Stimulated activated CD8-positive, alpha-beta memory T cell treated with anti-CD3 and anti-CD28 coated beads, Interleukin-7, amount 100 ng/mL, for 1 hour (primary cell): ENCODE data around the gene SLC12A1.

Experiments used
- DNase-seq, 2 donors: peaks; one replicate each; pipeline ENCODE4 v3.0.0-alpha.2; 2020; ENCODE audit warnings: low read depth in 2 of 2

The SLC12A1 gene

DNA sequence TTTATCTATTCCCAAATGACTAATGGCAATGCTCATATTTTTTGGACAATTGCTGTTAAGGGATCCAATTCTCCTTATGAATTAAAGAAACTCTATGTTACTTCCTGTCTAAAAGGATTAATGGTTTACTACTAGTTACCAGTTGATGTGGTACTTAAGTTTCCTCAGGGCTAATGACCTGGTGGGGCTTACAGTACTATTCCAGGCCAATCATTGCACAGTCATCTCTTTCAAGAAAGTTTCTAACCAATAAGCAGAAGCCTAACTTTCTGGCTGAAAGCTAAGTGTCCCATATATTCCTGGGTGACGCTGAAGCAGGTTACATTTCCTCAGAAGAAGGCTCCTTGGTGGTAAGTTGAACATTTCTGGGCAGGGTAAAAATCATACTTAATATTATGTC lies at the start of gene SLC12A1:
TSS of gene SLC12A1 (plus strand) at position 322 of the 400 bp plus-strand sequence. CDS start 1,418 bp downstream, outside the sequence.
- DNase-seq = no peak

DNA sequence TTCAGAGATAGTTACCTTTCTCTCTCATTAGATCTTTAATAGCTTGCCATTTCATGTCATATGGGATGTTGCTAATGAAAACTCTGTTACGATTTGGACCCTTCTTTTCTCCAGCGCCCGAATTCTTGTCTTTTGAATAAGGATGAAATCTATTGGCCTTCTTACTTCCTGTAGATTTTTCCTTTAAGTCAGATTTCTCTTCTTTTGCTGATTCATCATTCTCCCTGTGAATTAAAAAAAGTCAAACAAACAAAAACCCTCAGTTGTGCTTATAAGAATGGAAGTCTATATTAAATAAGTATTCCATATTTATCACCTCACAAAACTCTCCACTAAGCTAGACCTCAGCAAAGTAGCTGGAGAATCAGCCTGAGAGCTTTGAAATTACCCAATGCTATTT lies 37.5 kb upstream of the SLC12A1 start:
- no peak for DNase-seq

DNA sequence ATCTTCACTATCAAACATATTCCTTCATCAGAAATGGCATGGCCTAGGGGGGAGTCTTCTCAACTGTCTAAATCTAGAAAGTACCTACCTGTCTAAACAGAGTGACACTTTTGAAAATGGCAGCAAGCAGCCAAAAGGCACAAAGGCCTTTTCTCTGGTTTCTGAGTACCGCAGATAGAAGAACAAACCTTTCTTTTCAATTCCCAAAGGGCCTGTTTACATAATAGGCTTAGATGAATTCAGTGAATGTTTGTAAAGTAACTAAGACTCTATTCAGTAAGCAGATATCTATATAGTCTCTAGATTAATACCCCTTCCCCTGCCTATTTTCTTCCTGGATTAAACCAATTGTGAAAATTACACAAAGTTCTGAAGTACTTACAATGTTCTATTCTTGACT lies 35.1 kb upstream of the SLC12A1 start:
- DNase-seq = no peak

DNA sequence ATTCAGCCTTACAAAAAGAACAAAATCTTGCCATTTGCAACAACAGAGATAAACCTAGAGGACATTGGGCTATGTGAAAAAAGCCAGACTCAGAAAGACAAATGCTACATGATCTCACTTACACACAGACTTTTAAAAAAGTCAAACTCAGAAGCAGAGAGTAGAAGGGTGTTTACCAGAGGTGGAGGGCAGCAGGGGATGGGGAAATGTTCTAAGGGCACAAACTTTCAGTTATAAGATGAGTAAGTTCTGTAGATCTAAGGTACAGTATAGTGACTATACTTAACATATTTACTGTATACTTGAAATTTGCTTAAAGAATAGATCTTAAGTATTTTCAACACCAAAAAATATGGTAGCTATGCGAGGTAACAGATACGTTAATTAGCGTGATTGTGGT lies 31.0 kb upstream of the SLC12A1 start:
- no peak for DNase-seq

DNA sequence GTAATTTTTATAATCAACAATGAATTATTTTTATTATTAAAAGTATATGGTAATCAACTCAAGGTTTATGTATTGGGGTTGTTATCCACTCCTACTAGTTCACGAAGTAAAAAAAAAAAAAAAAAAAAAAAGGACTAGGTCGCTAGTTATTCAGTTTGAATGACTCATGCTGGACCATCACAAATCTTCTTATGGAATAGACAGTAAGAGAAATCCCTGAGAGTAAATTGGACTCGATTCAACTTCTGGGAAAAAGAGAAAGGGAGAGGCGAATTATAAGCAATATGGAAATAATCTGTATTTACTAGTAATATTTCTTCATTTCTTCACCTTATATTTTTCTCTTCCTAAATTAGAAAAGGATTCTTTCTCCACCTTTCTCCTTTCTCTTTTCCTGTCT lies 30.0 kb upstream of the SLC12A1 start:
- no peak for DNase-seq

DNA sequence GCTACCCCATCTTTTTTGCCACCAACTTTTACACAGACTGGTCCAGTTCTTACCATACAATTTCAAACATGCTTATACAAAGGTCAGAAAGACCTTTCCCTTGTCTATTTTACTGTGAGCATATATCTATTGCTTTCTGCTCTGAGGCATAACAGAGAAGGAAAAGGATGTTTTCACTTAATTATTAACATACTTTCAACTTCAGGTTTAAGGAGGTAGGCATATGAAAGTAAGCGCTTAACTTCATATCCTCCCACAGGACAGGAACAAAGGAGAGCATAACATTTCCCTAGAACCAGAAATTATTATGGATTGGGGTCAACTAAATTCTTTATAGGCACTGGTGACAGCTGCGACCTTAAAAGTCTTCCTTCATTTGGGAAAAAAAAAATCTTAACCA lies 29.1 kb upstream of the SLC12A1 start:
- no peak for DNase-seq

DNA sequence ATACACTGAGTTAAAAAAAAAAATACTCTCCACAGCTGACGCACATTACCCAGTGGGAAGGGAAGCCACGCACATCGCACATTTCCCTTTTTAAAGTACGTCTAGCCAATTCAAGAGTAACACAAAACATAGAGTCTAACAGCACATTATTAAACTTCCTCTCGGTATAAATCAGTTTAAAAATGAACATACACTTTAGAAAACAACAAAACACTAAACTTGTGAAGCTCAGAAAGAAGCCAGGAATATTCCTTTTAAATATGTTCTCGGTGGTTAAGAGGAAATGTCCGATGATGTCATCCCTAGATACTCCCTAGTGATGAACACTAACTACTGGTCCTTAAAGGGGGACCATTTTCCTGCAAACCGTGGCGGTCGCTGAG lies 28.7 kb upstream of the SLC12A1 start:
- no peak for DNase-seq

DNA sequence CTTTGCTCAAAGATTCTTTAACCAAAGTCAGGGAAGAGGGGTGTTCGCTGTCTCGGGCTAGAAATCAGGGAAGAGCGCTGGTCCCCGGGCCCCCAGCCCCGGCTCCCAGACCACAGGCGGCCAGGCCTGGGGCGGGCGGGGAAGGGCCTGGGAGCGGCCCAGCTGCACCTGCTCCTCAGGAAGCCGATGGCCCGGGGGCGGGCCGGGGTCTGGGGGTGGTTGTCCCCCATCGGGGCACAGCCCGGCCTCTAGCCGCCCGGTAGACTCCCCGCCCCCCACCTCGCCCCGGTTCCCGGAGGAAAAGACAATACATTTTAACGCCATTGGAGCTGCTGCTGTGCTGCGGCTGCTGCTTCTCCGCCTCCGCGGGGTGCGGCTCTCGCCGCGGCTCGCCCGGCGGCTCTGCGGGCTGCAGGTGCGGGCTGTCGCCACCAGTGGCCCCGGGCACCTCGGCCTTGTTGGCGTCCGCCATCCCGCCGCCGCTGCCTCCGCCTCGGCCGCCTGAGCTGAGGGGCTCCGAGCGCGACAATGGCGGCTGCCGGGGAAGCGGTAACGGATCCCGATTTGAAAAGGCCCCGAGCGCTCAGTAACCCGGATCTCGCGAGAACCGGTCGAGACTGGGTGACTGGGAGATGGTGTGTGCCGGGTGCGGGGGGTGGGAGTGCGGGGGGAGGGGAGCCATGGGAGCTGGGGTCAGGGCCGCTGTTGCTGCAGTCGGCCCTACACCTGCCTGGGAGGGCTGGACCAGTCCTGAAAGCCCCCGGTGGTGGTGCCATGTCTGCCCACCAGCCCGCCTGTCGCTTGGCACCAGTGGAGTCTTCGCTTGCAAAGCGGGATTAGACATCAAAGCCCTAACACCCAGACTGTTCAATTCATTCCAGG lies 28.1 kb upstream of the SLC12A1 start, which contains the start of gene MYEF2:
TSS of gene MYEF2 (minus strand) at position 530 of the 882 bp plus-strand sequence. CDS start at position 472, 58 bp downstream.
- peak in 1 of 2 donors; percentile 34 for DNase-seq

DNA sequence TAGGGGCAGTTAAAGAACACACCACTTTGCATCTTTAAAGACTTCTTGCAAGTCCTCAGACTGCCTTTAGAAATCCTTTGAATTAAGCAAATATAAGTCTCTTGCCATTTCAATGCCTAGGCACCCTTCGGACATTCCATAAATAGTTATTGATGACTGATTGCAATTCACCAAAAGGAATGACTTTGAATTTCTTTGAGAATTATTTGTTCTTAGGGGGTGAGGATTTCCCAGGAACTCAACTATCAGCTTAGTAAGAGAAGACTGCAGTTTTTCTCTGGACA lies 27.5 kb upstream of the SLC12A1 start:
- no peak for DNase-seq

DNA sequence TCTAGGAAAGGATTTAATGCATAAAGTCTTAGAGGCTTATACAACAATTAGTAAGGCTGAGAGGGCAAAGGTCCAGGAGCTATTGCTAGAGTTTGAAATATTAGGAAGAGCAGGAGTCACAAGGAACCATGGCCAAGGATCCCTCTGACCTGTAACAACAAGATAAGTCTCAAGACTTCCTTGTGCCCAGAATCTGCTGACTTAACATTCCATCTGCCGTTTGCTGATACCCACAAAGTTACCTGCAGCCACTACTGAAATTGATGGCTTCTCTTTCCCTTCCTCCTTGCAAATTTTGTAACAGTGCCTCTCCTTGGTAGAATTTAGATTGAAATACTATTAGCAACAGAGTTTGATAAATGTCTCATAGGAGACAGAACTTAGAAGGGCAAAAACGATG lies 23.4 kb upstream of the SLC12A1 start:
- DNase-seq = no peak

DNA sequence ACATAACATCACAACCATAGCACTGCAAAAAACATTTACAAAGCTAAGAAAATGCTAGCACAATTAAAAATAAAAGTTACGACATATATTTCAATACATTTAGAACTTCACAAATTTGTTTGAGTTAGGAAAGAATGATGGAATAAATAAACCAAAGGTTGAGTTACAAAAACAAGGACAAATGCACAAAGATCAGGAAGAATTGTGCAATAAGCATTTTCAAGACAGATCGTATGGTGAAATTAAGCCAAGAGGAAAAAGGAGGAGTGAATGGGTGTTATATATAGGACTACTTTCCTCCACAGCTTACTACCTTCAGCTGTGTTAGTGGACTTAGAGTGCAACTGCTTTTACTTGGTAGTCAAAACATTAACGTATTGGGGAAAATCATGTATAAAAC lies 20.6 kb upstream of the SLC12A1 start:
- DNase-seq = no peak

DNA sequence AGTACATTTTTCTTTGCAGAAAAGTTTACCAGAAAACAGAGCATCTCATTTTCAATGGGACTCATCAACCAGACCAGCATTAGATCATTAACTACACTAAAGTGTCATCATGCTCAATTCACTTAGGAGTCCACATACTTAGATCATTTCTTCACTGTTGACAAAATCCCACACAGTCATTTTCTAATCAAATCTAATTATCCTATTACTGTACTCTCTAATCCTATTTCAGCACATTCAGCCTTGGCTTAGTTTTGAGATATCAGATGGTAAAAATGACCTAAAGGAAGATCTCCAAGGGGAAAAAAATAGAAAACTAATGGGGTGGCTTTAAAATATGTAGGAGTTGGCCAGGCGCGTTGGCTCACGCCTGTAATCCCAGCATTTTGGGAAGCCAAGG lies 19.8 kb upstream of the SLC12A1 start:
- DNase-seq = no peak

DNA sequence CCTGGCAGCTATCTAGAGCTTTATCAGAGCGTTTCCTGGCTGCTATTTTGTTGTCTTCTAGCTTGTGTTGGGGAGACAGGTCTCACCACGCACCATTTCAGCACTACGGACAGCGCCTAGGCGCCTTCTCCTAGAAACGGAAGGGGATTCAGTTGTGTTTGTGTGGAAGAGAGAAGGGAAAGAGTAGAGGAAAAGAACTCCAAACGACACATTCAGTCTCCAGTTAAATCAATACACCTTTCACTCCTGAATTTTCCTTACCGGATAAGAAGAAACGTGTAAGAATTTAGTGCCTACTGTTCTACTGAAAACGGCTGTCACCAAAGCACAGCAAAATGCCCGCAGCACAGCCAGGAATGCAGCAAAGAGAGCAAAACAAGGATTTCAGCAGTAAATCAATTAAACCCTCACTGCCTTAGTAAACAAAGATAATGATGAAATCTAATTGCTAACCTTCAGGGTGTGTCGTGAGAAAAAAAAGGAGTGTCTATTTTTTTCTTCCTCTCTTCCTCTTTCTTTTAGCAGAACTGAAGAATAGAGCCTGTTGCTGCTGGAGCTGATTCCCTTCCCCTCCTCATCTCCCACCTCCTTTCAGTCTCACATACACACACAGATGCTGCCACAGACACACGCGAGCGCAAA lies 15.0 kb upstream of the SLC12A1 start:
- peak in 1 of 2 donors; percentile 5 for DNase-seq

DNA sequence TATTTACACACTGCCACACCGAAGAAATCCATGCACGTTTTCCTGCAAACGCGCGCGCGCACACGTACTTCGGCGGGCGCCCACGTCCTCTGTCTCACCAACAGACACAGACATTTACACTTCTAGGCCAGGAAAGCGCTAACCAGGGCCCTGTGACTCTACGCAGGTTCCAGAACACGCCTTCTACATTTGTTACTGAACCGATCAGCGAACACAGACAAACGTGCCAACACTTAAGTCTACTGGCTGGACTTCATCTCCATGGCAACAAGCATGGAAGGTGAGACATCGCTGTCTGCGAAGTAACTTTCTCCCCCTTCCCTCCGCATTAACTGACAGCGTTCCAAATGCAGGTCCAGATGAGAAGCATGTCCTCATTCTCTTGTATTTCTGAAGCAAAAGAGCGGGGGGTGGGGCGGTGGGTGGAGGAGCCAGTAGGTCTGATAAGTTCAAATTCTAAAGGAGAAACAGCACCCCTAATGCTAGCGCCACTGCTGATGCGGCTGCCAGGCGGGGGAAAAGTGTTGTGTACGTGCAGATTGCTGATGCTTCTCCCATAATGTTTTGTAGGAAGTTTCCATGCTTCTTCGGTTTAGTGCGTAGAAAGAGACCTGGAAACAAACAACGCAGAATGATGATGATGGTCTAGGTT lies 14.4 kb upstream of the SLC12A1 start, which contains the start of gene CTXN2:
TSS of gene CTXN2 (plus strand) at position 92 of the 652 bp plus-strand sequence. CDS start 9,636 bp downstream, outside the sequence.
- no peak for DNase-seq

DNA sequence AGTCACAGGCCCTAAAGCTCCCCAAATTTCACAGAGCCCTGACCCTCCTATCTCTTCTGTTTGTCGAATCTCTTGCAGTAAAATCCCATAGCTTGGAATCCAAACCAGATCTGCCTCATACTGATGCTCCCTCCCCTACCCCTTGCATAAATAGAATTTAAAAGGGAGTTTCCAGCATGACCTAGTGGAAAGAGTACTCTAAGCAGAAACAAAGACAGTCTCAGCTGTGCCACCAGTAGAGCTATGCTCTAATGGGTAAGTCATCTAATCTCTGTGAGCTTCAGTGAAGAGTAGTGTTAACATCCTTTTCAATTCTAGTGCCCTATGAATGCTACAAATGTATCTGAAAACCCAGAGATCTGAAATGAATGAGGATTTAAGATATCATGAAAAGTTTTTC lies 4.0 kb upstream of the SLC12A1 start:
- no peak for DNase-seq

DNA sequence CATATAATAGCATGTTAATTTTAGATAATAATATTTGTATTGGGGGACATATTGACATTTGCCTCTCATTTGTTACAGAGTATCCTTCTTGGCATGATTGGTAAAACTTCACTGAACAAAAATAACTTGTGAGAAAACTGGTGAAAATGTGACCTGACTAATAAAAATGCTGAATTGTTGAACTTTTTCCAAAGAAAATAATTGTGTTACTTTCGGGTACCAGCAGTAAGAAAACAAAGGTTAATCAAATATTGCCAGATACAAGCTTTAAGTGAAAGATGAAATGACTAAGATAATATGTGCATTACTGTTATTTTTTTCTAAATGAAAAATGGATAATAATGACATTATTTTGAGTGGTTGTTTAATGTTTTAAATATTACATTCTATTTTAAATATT lies 15.2 kb downstream of the SLC12A1 start:
- no peak for DNase-seq

DNA sequence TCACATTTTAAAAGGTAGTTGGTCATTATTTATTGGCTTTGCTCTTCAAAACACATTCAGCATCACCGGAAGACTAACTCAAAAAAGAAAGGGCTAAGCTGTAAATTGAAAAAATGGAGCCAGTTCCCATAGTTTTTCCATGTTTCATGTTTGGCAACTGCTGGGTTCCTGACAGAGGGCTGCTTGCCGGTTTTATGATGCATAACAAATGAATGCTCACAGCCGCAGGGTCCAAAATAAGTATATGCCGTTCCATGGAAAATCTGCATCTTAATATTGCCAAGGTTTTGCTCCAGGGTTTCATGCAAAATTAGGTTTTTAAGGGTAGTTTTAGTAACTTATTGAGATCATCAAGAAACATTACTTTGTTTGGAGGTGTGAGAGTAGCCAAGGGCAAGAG lies 15.8 kb downstream of the SLC12A1 start:
- DNase-seq = no peak

DNA sequence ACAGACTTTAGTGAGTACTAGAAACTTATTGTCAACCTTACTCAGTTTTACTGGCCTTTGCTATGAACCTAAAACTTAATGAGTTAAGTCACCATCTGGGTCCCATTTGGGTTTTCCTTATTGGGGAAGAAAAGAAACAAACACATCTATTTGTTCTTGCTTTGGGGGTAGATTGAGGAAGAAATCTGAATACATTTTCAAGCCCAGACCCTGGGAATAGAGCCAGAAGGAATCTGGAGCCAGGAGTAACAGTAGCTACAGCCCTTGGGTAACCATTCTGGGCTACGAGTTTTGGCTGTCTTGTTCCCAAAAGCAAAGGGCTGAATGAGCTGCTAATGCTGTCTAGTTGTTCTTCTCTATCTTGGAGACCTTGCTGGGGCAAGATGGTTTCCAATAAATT lies 16.5 kb downstream of the SLC12A1 start:
- DNase-seq = no peak

DNA sequence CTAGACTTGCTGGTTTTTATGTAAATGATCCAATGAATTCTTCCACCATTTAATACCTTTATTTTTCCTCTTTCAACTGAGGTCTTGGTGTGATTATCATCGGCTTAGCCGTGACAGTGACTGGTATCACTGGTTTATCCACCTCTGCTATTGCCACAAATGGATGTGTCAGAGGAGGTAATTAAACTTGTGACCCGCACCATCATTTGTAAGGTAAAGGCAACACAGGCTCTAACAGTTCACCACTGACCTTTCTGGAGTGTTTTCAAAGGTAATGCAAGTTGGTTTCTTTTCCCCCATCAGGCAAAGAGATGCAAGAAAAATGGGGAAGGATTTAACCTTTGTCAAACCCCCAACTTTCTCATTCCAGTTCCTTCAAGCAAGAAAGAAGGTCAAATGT lies 19.7 kb downstream of the SLC12A1 start:
- no peak for DNase-seq

DNA sequence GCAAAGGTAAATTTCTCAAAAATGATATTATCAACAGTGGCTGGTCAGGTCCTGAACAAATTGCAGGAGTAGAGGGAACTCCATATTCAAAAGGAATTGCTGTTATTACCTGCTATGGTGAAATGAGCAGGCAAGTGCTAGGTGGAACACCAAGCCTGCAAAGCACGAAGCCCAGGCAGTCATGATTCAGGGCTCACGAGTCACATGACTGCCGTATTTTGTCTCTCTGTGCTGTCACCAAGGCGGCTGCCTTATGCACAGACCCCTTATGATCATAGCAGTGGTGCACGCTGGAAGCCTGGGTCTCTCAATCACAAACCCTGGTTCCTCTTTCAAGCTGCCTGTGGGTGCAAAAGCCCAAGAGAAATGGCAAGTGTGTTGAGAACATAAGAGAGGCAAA lies 24.4 kb downstream of the SLC12A1 start:
- DNase-seq = no peak

DNA sequence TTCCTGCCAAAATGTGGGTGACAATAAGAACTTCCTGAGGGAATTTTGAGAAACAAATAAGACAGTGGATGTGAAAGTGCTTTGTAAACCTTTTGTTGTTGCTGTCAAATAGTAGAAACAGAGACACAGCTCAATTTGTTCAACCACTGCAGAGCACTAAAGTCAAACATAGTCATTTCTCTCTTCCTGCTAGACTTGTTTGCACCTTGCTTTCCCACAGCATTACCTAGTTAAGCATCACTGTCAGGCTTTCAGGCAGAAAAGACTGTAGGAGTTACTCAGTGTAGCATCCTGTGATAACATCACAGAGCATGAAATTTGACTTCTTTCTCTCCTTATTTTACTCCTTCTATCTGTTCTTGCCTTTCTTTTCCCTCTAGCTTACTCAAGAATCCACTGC lies 27.1 kb downstream of the SLC12A1 start:
- no peak for DNase-seq

DNA sequence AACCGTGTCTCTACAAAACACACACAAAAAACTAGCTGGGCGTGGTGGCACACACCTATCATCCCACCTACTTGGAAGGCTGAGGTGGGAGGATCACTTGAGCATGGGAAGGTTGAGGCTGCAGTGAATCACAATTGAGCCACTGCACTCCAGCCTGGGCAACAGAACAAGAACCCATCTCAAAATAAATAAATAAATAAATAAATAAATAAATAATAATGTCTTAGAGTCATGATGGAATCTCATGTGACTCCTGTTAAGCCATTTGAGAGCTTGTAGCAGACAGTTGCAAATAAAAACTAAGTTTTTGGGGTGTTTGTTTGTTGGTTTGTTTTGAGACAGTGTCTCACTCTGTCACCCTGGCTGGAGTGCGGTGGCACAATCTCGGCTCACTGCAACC lies 33.2 kb downstream of the SLC12A1 start:
- DNase-seq = no peak

DNA sequence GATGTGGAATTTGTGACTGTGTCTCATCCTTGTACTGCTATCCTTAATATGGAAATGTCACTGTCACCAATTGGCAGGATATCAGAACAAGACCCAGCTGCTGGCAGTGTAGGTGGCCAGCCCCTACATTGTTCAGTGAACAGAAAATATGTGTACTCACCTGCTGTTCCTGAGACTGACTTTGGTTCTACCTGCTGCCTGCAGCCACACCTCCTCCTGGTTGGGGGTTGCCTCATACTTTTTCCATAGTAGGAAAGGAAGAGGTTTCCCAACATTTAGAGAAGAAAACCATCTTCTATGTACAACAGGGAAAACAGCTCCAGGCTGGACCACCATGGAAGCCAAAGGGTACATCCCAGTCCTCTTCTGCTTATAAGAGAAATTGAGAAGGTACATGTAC lies 35.9 kb downstream of the SLC12A1 start:
- no peak for DNase-seq
